Measurements from ENCODE around the gene TMIGD1. TPM values are rescaled to one million over a fixed set of nuclear protein-coding genes. Genes with fewer than 3 reads are reported as not detected.
A peak's percentile ranks its signal among the peaks of the same experiment; 100 is the strongest.

Gene TMIGD1
- total and polyA plus RNA-seq, 2 donors (not counting 1 experiment from before 2014, with no cell fraction given) = not detected

DNA sequence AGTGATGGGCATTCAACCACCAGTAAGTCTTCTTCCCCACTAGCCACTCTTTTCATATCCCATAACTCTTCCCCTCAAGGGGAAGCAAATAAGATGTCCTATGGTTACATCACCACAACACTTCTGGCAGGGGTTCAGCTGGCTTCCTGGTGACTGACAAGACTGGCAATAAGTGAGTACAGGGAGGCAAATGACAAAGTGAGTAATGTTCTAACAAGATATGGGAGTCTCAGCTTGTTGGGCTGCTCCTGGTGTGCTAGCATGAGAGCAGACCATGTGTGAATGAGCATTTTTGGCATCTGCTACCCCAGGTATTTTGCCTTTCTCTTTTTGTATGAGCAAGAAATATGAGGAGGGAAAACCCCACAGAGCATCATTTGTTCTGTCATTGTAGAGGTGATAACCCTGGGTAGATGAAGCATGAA is 9.9 kb downstream of the TMIGD1 start:
- Histone ChIP-seq H3K4me2 (ENCODE audit: extremely low read depth, insufficient read depth, low read length) (no peak overlapping the region), H3K4me3 (replicated peaks in 1 of 4; ENCODE audit: control extremely low read depth in 1 of 4, insufficient read depth in 1 of 4, low read depth in 3 of 4, low read length in 4 of 4) (no peak overlapping the region), H3K4me1 (ENCODE audit: control insufficient read depth, extremely low read depth, insufficient read depth, low read length) (no peaks in the 10 kb centered on the region), H4K20me1 (ENCODE audit: control insufficient read depth, extremely low read depth, insufficient read depth, low read length) (no peaks in the 10 kb centered on the region), H3K9me3 (ENCODE audit: control insufficient read depth, insufficient read depth, low read depth, low read length) (no peaks in the 10 kb centered on the region), H3K9ac (ENCODE audit: insufficient read depth, low read length) (no peak overlapping the region), H3K36me3 (ENCODE audit: control insufficient read depth, insufficient read depth, low read length) (no peaks in the 10 kb centered on the region), H3K79me2 (ENCODE audit: control insufficient read depth, insufficient read depth, low read length) (no peaks in the 10 kb centered on the region), H2AFZ (ENCODE audit: low read length) (no peak overlapping the region), H3K27ac (ENCODE audit: insufficient read depth, low read length) (no peak overlapping the region), H3K27me3 (ENCODE audit: control insufficient read depth, insufficient read depth, low read length) (no peaks in the 10 kb centered on the region)
- peak; percentile 49 to 53 for DNase-seq (ENCODE audit: low read depth in 2 of 2)
- TF ChIP-seq EZH2 (IDR thresholded peaks at IDR 0.05; ENCODE audit: low read length, missing control alignments) = no peak
- TF ChIP-seq, protein P1, sequence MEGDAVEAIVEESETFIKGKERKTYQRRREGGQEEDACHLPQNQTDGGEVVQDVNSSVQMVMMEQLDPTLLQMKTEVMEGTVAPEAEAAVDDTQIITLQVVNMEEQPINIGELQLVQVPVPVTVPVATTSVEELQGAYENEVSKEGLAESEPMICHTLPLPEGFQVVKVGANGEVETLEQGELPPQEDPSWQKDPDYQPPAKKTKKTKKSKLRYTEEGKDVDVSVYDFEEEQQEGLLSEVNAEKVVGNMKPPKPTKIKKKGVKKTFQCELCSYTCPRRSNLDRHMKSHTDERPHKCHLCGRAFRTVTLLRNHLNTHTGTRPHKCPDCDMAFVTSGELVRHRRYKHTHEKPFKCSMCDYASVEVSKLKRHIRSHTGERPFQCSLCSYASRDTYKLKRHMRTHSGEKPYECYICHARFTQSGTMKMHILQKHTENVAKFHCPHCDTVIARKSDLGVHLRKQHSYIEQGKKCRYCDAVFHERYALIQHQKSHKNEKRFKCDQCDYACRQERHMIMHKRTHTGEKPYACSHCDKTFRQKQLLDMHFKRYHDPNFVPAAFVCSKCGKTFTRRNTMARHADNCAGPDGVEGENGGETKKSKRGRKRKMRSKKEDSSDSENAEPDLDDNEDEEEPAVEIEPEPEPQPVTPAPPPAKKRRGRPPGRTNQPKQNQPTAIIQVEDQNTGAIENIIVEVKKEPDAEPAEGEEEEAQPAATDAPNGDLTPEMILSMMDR (conservative IDR thresholded peaks at IDR 0.05 in 1 of 2, IDR thresholded peaks at IDR 0.05 in 1 of 2; ENCODE audit: low read depth in 1 of 2, low read length in 2 of 2) = no peak

DNA sequence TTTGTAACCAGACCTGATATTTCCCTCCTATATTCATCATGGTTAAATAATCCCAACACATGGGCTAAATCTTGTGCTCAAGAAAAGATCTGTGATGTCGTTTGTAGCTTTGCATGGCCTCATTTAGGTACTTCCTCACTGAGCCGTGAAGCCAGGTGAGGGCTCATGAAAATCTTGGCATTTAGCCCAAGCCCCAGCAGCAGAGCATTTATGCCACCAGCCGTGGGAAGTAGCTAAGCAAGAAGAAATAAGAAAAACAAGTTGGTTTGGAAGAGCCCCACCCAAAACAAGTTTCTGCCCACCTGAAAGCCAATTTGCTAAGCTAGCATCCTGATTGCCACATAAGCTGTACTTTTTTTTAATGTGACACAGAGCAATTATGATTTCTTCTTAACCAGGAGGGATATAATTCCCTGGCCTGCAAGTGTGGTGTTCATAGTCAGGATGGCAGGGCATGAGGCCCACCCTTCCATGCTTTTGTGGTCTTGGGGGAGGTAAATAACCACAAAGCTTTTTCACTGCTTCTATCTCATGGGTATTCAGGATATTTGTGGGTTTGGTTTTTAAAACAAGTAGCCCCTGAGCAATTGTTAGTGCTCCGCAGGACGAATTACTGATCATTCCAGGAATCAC is 10.5 kb downstream of the TMIGD1 start:
- Histone ChIP-seq H3K4me1 (ENCODE audit: control insufficient read depth, extremely low read depth, insufficient read depth, low read length) (no peaks in the 10 kb centered on the region), H3K27ac (ENCODE audit: insufficient read depth, low read length) (no peak overlapping the region), H3K4me3 (replicated peaks in 1 of 4; ENCODE audit: control extremely low read depth in 1 of 4, insufficient read depth in 1 of 4, low read depth in 3 of 4, low read length in 4 of 4) (no peak overlapping the region), H3K79me2 (ENCODE audit: control insufficient read depth, insufficient read depth, low read length) (no peaks in the 10 kb centered on the region), H3K27me3 (ENCODE audit: control insufficient read depth, insufficient read depth, low read length) (no peaks in the 10 kb centered on the region), H3K9me3 (ENCODE audit: control insufficient read depth, insufficient read depth, low read depth, low read length) (no peaks in the 10 kb centered on the region), H3K36me3 (ENCODE audit: control insufficient read depth, insufficient read depth, low read length) (no peaks in the 10 kb centered on the region), H2AFZ (ENCODE audit: low read length) (no peak overlapping the region), H3K9ac (ENCODE audit: insufficient read depth, low read length) (no peak overlapping the region), H4K20me1 (ENCODE audit: control insufficient read depth, extremely low read depth, insufficient read depth, low read length) (no peaks in the 10 kb centered on the region), H3K4me2 (ENCODE audit: extremely low read depth, insufficient read depth, low read length) (no peak overlapping the region)
- no peak for DNase-seq (ENCODE audit: low read depth in 2 of 2)
- TF ChIP-seq, protein P1 (conservative IDR thresholded peaks at IDR 0.05 in 1 of 2, IDR thresholded peaks at IDR 0.05 in 1 of 2; ENCODE audit: low read depth in 1 of 2, low read length in 2 of 2) = no peak
- no peak for TF ChIP-seq EZH2 (IDR thresholded peaks at IDR 0.05; ENCODE audit: low read length, missing control alignments)

DNA sequence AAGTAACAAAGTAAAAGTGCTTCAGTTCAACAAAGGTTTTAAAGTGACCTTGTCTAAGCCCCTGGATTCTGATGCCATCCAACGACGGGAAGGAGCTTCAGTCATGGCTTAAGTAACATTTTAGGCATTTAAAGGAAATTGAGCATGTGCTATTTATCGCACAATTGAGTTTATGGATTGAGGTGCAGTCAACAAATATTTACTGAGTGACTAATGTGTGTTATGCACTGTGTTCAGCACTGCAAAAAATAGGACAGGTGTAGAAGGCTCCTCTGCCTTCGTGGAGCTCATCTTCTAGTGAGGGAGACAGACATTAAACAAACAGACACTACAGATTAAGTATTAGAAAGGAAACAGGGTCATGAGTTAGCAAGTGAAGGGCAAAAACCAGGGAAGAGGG is 12.5 kb downstream of the TMIGD1 start:
- no peak for DNase-seq (ENCODE audit: low read depth in 2 of 2)
- Histone ChIP-seq H3K9me3 (ENCODE audit: control insufficient read depth, insufficient read depth, low read depth, low read length) (no peaks in the 10 kb centered on the region), H3K27me3 (ENCODE audit: control insufficient read depth, insufficient read depth, low read length) (no peaks in the 10 kb centered on the region), H3K79me2 (ENCODE audit: control insufficient read depth, insufficient read depth, low read length) (no peaks in the 10 kb centered on the region), H2AFZ (ENCODE audit: low read length) (no peak overlapping the region), H3K9ac (ENCODE audit: insufficient read depth, low read length) (no peak overlapping the region), H3K4me2 (ENCODE audit: extremely low read depth, insufficient read depth, low read length) (no peak overlapping the region), H3K27ac (ENCODE audit: insufficient read depth, low read length) (no peak overlapping the region), H3K4me3 (replicated peaks in 1 of 4; ENCODE audit: control extremely low read depth in 1 of 4, insufficient read depth in 1 of 4, low read depth in 3 of 4, low read length in 4 of 4) (no peak overlapping the region), H3K36me3 (ENCODE audit: control insufficient read depth, insufficient read depth, low read length) (no peaks in the 10 kb centered on the region), H4K20me1 (ENCODE audit: control insufficient read depth, extremely low read depth, insufficient read depth, low read length) (no peaks in the 10 kb centered on the region), H3K4me1 (ENCODE audit: control insufficient read depth, extremely low read depth, insufficient read depth, low read length) (no peaks in the 10 kb centered on the region)
- no peak for TF ChIP-seq EZH2 (IDR thresholded peaks at IDR 0.05; ENCODE audit: low read length, missing control alignments)
- TF ChIP-seq, protein P1 (conservative IDR thresholded peaks at IDR 0.05 in 1 of 2, IDR thresholded peaks at IDR 0.05 in 1 of 2; ENCODE audit: low read depth in 1 of 2, low read length in 2 of 2) = no peak
